Rectal smooth muscle tissue (tissue), 1 donor: ENCODE data around the gene ADAMTS12.

ENCODE experiments used
- H3K27ac ChIP-seq: one replicate; pipeline ENCODE4 v1.7.0; 2013; ENCODE audit warnings: low read depth, low read length, inconsistent platforms
- H3K27me3 ChIP-seq: one replicate; pipeline ENCODE4 v1.7.0; 2013; ENCODE audit warnings: low read length; ENCODE audit not compliant: control insufficient read depth, insufficient read depth
- H3K36me3 ChIP-seq: one replicate; pipeline ENCODE4 v1.7.0; 2013; ENCODE audit warnings: low read length; ENCODE audit not compliant: control insufficient read depth, insufficient read depth
- H3K4me1 ChIP-seq: one replicate; pipeline ENCODE4 v1.7.0; 2013; ENCODE audit warnings: low read length; ENCODE audit not compliant: control insufficient read depth, insufficient read depth
- H3K4me3 ChIP-seq: one replicate; pipeline ENCODE4 v1.7.0; 2013; ENCODE audit warnings: low read length
- H3K9ac ChIP-seq: one replicate; pipeline ENCODE4 v1.7.0; 2013; ENCODE audit warnings: low read length

ADAMTS12 gene

DNA sequence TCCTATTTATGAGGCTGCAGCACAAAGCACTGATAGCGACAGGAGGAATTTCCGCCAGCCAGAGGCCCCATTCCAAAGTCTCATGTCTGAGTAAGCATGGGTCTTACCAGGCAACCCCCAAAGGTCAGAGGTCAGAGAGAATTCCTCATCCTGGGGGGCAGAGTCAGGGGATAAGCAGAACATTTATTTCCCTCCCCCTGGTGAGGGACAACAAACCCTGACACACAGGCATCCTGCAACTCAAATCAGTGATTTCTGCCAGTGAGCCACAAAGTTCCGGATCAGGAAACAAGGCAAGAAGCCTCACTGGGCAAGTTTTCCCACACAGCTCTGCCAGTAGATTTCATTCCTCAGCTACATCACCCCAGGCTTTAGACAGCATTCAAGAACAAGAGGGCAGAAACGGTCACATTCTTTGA is 37.0 kb downstream of the ADAMTS12 start:
- Histone ChIP-seq H3K36me3 (no peaks in the 10 kb centered on the region), H3K9ac (no peak overlapping the region), H3K27me3 (no peaks in the 10 kb centered on the region), H3K27ac (no peak overlapping the region), H3K4me1 (peaks cover 4% of the 10 kb centered on the region), H3K4me3 (no peak overlapping the region)

DNA sequence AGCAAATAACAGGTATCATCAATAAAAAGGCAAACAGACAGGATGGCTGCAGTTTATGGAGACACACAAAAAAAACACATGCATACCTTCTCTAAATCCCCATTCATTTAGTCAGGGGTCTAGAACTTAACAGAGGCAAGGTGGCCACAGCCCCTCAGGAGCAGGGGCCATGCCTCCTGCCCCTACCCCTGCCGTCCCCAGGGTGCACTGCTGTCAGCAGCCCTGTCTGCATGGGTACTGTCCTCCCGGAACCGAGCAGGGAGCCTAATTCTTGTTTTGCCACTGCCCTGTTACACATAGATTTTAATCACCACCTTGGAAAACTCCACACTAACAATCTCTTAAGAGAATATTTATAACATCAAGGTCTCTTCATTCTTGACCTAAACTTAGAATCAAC is 39.0 kb downstream of the ADAMTS12 start:
- H3K27ac ChIP-seq = no peak overlapping the region
- H3K4me3 ChIP-seq = no peak overlapping the region
- no peaks in the 10 kb centered on the region for H3K36me3 ChIP-seq
- H3K9ac ChIP-seq = no peak overlapping the region
- H3K27me3 ChIP-seq = no peaks in the 10 kb centered on the region
- H3K4me1 ChIP-seq = peaks cover 2% of the 10 kb centered on the region

DNA sequence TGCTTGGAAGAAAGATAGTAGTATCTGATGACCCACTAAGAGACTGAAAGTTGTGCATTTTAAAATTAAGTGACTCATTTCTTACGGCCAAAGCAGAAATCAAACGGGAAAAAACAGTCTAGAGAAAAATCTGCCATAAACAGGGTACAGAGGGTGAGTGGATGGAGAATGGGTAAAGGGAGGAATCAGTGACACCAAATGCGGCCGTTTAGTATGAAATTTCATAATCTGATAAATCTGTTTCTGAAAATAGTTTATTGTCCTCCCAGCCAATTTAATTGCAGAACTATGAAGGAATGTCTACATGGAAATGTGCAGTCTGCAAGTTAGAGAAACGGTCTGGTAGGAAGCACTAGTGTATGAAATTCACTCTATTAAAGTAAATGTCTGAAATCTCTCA is 39.5 kb downstream of the ADAMTS12 start:
- peaks cover 2% of the 10 kb centered on the region for H3K4me1 ChIP-seq
- no peak overlapping the region for H3K4me3 ChIP-seq
- H3K27ac ChIP-seq = no peak overlapping the region

GRCh38 chr5:33850100-33850594 is 41.6 kb downstream of the ADAMTS12 start:
- H3K9ac ChIP-seq = no peak overlapping the region
- no peaks in the 10 kb centered on the region for H3K36me3 ChIP-seq
- H3K27me3 ChIP-seq = no peaks in the 10 kb centered on the region
- no peak overlapping the region for H3K4me3 ChIP-seq
- H3K4me1 ChIP-seq = peaks cover 2% of the 10 kb centered on the region
- no peak overlapping the region for H3K27ac ChIP-seq

More for the DNA sequence above, 39.5 kb downstream of the ADAMTS12 start:
- H3K9ac ChIP-seq = no peak overlapping the region
- H3K36me3 ChIP-seq = no peaks in the 10 kb centered on the region
- no peaks in the 10 kb centered on the region for H3K27me3 ChIP-seq

DNA sequence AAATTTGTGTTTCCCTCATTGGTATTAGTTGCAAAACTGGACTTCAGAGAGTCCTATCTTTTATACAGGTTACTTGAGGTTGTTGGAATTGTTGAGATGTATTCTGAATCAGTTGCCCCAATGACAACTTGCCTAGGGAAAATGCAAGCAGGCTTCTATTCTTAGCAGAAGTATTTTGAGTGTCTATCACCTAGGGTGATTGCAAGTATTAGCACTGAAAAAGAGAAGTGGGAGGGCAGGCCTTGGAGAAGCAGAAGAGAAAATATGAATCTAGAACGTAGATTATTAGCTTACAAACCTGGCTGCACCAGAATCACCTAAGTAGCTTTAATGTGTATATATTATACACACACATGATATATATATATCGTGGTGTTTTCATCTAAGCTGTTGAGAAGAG is 43.2 kb downstream of the ADAMTS12 start:
- Histone ChIP-seq H3K9ac (no peak overlapping the region), H3K27me3 (no peaks in the 10 kb centered on the region), H3K4me1 (peaks cover 2% of the 10 kb centered on the region), H3K36me3 (no peaks in the 10 kb centered on the region), H3K27ac (no peak overlapping the region), H3K4me3 (no peak overlapping the region)

DNA sequence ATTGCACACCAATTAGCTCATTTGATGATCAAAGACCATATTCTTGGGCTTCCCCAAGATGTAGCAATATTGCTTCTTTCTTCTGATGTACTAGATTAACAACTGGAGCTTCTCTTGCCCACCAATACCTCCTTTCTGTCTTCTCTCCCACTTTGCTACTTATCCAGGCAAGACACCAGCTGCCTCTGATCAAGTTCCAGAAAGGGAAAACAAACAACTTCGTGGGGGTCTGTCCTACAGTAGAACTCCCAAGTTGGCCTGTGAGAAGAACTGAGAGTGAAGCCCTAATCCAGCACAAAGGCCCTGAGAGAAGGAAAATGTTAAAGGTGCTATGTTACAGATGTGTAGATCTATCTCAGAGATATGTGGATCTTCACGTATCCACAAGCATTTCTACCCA is 44.9 kb downstream of the ADAMTS12 start:
- no peaks in the 10 kb centered on the region for H3K36me3 ChIP-seq

GRCh38 chr5:33843579-33843978 is 48.2 kb downstream of the ADAMTS12 start:
- no peak overlapping the region for H3K27ac ChIP-seq
- no peaks in the 10 kb centered on the region for H3K36me3 ChIP-seq
- H3K4me3 ChIP-seq = no peak overlapping the region
- no peak overlapping the region for H3K9ac ChIP-seq
- no peaks in the 10 kb centered on the region for H3K27me3 ChIP-seq
- no peaks in the 10 kb centered on the region for H3K4me1 ChIP-seq

More for the DNA sequence above, 44.9 kb downstream of the ADAMTS12 start:
- Histone ChIP-seq H3K4me3 (no peak overlapping the region), H3K27ac (no peak overlapping the region), H3K9ac (no peak overlapping the region), H3K27me3 (no peaks in the 10 kb centered on the region), H3K4me1 (peaks cover 2% of the 10 kb centered on the region)

GRCh38 chr5:33842456-33842855 is 49.3 kb downstream of the ADAMTS12 start:
- Histone ChIP-seq H3K4me3 (no peak overlapping the region), H3K9ac (no peak overlapping the region), H3K36me3 (no peaks in the 10 kb centered on the region), H3K27me3 (no peaks in the 10 kb centered on the region), H3K4me1 (no peaks in the 10 kb centered on the region), H3K27ac (no peak overlapping the region)

- Histone ChIP-seq H3K4me3 (no peak overlapping the region), H3K4me1 (no peaks in the 10 kb centered on the region), H3K36me3 (no peaks in the 10 kb centered on the region), H3K27ac (no peak overlapping the region), H3K9ac (no peak overlapping the region), H3K27me3 (no peaks in the 10 kb centered on the region)
These were observed 49.9 kb downstream of the ADAMTS12 start for GRCh38 chr5:33841891-33842290.

DNA sequence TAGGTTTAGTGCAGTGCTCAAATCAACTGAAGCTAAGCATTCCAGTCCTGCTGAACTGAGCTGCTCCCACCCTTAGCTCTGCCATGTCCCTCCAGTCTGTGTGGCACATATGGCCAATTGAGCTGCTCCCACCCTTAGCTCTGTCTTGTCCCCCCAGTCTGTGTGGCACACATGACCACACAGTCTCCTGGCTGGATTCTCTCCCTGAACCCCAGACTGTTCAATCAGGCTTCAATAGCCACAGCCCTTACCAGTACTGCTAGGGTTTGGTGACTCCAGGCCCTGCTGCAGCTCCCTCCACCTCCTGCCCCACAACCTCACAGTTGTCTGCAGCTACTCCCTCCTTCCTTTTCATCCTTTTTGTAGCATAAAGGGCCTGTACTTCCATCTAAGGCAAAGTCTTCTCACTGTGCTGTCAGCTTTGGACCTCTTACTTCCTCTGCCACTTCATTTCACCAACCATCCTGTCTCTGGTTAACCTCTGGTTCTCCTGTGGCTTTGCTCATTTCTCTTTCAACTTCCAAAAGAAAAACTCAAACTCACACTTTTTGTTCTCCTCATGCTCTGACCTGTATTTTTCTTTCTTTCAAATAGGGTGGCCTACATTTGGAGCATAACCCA is 50.8 kb downstream of the ADAMTS12 start:
- H3K36me3 ChIP-seq = no peaks in the 10 kb centered on the region
- no peak overlapping the region for H3K4me3 ChIP-seq
- H3K27me3 ChIP-seq = no peaks in the 10 kb centered on the region
- H3K4me1 ChIP-seq = no peaks in the 10 kb centered on the region
- H3K27ac ChIP-seq = no peak overlapping the region
- no peak overlapping the region for H3K9ac ChIP-seq

- Histone ChIP-seq H3K27me3 (no peaks in the 10 kb centered on the region), H3K4me1 (no peaks in the 10 kb centered on the region), H3K9ac (no peak overlapping the region), H3K4me3 (no peak overlapping the region), H3K27ac (no peak overlapping the region), H3K36me3 (no peaks in the 10 kb centered on the region)
These were observed 54.5 kb downstream of the ADAMTS12 start for GRCh38 chr5:33837301-33837700.

DNA sequence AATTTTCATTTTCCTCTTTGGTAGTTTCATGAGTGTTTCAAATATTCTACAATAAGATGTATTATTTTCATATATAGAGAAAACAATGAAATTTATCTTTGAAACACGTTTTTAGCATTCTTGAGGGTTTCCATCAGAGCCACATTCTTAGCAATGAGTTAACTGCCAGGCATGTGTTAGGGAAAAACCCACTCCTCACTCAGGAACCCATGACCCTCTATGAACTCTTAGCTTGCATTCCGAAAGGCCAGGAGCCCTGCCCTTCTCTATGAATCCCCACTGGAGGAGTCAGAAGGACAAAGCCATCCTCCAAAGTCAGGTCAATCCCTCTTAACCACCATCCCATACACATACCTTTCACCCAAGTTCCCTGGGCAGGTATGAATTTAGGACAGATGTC is 57.5 kb downstream of the ADAMTS12 start:
- H3K27me3 ChIP-seq = no peaks in the 10 kb centered on the region
- no peaks in the 10 kb centered on the region for H3K36me3 ChIP-seq
- H3K9ac ChIP-seq = no peak overlapping the region
- no peak overlapping the region for H3K4me3 ChIP-seq
- H3K27ac ChIP-seq = no peak overlapping the region
- H3K4me1 ChIP-seq = no peaks in the 10 kb centered on the region

- no peaks in the 10 kb centered on the region for H3K27me3 ChIP-seq
- H3K27ac ChIP-seq = no peak overlapping the region
- no peak overlapping the region for H3K4me3 ChIP-seq
- H3K36me3 ChIP-seq = no peaks in the 10 kb centered on the region
- no peaks in the 10 kb centered on the region for H3K4me1 ChIP-seq
- H3K9ac ChIP-seq = no peak overlapping the region
These were observed 58.6 kb downstream of the ADAMTS12 start for GRCh38 chr5:33833237-33833575.
